Nephron (organoid): ENCODE results near the gene PRPF40A.

Source experiments
- H3K27ac Mint-ChIP-seq, 3 experiments: 2 replicates each; pipeline ENCODE4 v1.8.0; 2020; ENCODE audit warnings: mixed read lengths in 3 of 3, mild to moderate bottlenecking in 2 of 3, moderate library complexity in 1 of 3
- H3K27me3 Mint-ChIP-seq: 2 replicates; pipeline ENCODE4 v1.8.0; 2021; ENCODE audit warnings: low read depth, mild to moderate bottlenecking, moderate library complexity, mixed read lengths
- H3K36me3 Mint-ChIP-seq: 2 replicates; pipeline ENCODE4 v1.8.0; 2020; ENCODE audit warnings: low read depth, mixed read lengths
- H3K4me1 Mint-ChIP-seq: 2 replicates; pipeline ENCODE4 v1.8.0; 2020; ENCODE audit warnings: mixed read lengths
- H3K4me3 Mint-ChIP-seq, 3 experiments: 2 replicates each; pipeline ENCODE4 v1.8.0; 2020; ENCODE audit warnings: mild to moderate bottlenecking in 3 of 3, mixed read lengths in 3 of 3, moderate library complexity in 2 of 3
- H3K9me3 Mint-ChIP-seq: 2 replicates; pipeline ENCODE4 v1.8.0; 2020; ENCODE audit warnings: mixed read lengths
- TF ChIP-seq, protein P1 (sequence below), 3 experiments: fragments of 200-600 bp; sonication (generic); IDR thresholded peaks; one replicate each; pipeline ENCODE4 v1.5.0; 2021; ENCODE audit warnings: antibody characterized with exemption in 3 of 3; ENCODE audit not compliant: unreplicated experiment in 3 of 3

Gene PRPF40A

DNA sequence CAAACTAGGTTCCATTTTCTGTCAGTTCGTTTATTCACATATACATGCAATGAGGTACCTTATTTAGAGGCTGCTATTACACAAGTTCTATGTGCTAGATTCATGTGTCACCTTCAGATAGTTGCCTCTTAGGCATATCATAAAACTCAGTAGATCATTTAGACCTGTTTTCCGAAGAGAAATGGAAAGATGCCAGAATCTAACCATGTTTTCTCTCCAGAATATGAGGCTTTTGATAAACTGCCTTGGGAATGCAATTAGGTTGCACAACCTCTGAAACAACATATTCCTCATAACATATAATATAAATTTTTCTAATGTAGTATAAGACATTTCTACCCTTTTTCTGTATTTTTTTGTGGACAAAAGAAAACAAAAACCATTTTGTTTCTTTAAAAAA, 108.1 kb downstream of the PRPF40A start:
- H3K36me3 Mint-ChIP-seq = peaks cover 53% of the 10 kb centered on the region
- TF ChIP-seq, protein P1, sequence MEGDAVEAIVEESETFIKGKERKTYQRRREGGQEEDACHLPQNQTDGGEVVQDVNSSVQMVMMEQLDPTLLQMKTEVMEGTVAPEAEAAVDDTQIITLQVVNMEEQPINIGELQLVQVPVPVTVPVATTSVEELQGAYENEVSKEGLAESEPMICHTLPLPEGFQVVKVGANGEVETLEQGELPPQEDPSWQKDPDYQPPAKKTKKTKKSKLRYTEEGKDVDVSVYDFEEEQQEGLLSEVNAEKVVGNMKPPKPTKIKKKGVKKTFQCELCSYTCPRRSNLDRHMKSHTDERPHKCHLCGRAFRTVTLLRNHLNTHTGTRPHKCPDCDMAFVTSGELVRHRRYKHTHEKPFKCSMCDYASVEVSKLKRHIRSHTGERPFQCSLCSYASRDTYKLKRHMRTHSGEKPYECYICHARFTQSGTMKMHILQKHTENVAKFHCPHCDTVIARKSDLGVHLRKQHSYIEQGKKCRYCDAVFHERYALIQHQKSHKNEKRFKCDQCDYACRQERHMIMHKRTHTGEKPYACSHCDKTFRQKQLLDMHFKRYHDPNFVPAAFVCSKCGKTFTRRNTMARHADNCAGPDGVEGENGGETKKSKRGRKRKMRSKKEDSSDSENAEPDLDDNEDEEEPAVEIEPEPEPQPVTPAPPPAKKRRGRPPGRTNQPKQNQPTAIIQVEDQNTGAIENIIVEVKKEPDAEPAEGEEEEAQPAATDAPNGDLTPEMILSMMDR (IDR thresholded peaks at IDR 0.05; ENCODE audit: unreplicated experiment in 3 of 3) = no peak
- no peak overlapping the region for H3K4me3 Mint-ChIP-seq
- H3K4me1 Mint-ChIP-seq = peaks cover 18% of the 10 kb centered on the region
- H3K27me3 Mint-ChIP-seq = no peaks in the 10 kb centered on the region
- no peaks in the 10 kb centered on the region for H3K9me3 Mint-ChIP-seq
- peak overlapping the region in 1 of 3 experiments; percentile 10 for H3K27ac Mint-ChIP-seq

DNA sequence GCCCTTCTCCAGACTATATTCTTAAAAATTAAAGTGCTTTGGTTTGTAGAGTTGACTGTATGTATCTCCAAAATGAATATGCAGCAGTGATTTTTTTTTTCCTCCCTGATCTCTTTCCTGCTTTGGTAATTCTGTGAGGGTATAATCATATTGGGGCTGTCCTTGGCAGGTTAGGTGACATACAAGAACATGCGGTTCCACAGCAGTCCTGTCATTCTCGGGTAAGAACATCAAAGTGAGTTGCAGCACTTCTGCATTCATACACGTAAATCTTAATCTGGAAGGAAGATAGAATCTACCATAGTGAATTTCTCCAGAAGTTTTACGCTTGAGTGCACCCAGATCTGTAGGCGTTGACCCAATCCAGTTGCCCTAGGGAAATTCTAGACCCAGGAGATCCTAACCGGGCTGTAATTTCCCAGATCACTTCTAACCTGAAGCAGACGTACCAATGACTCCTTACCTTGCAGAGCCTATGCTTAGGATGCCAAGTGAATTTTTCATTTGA, 109.4 kb downstream of the PRPF40A start:
- TF ChIP-seq, protein P1 (IDR thresholded peaks at IDR 0.05; ENCODE audit: unreplicated experiment in 3 of 3) = no peak
- Mint-ChIP-seq H3K9me3 (no peaks in the 10 kb centered on the region), H3K4me1 (peaks cover 29% of the 10 kb centered on the region), H3K27ac (no peak overlapping the region), H3K27me3 (no peaks in the 10 kb centered on the region), H3K4me3 (no peak overlapping the region), H3K36me3 (peaks cover 40% of the 10 kb centered on the region)

DNA sequence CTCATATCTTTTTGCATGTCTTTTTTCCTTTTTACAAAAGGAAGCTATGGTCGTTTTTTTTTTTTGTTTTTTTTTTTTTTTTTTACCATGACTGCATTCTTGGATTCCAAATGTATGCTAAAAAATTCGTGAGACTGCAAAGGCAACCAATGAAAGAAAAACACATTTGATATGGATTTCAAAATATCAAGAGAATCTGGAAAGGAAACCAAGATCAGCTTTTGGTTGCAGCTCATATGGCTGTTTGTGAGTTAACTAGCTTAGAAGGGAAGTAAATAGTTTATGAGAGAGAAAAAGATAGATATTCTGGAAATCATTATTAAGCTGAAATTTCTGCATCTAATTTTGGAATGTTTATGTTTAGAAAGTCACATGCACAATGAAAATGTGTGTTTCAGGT, 110.3 kb downstream of the PRPF40A start:
- no peaks in the 10 kb centered on the region for H3K9me3 Mint-ChIP-seq
- H3K4me3 Mint-ChIP-seq = no peak overlapping the region
- TF ChIP-seq, protein P1 (IDR thresholded peaks at IDR 0.05; ENCODE audit: unreplicated experiment in 3 of 3) = no peak
- peaks cover 35% of the 10 kb centered on the region for H3K36me3 Mint-ChIP-seq
- no peaks in the 10 kb centered on the region for H3K27me3 Mint-ChIP-seq
- peaks cover 31% of the 10 kb centered on the region for H3K4me1 Mint-ChIP-seq
- peak overlapping the region in 1 of 3 experiments; percentile 25 for H3K27ac Mint-ChIP-seq

DNA sequence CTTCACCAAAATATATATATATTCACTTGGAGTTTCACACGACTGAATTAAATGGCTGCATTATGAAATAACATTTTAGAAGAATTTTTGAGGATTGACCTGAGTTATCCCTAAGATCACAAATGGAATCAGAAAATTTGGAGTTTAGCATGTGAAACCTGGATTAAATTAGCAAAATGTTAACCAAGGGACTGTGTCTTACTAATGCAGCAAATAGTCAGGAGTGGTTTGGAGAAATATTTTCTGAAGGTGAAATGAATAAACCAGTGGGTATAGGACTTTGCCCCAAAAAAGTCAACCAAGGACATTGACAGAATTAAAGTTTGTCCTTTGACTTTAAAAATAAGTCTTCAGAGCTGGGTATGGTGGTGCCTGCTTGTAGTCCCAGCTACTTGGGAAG, 111.2 kb downstream of the PRPF40A start:
- Mint-ChIP-seq H3K27ac (no peak overlapping the region), H3K27me3 (no peaks in the 10 kb centered on the region), H3K4me3 (no peak overlapping the region), H3K9me3 (no peaks in the 10 kb centered on the region), H3K4me1 (peaks cover 26% of the 10 kb centered on the region), H3K36me3 (peaks cover 29% of the 10 kb centered on the region)
- TF ChIP-seq, protein P1 (IDR thresholded peaks at IDR 0.05; ENCODE audit: unreplicated experiment in 3 of 3) = no peak

DNA sequence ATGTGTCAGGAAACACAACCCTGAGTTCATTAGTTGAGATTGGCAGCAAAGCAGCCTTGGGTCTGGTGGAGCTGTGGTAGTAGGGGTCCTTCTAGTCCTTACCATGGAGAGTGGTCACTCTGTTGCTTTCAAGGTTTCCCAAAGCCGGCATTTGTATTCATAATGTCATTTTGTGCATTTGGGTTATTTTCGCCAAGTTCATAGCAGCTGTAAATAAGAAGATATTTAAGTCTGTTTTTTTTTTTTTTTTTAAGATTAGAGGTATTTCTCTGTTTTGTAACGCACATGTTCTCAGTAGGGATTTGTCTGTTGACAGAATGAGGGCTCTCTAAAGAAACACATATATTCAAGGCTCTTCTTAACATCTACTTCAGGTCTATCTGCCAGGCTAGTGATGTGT, 114.1 kb downstream of the PRPF40A start:
- TF ChIP-seq, protein P1 (IDR thresholded peaks at IDR 0.05; ENCODE audit: unreplicated experiment in 3 of 3) = no peak
- no peak overlapping the region for H3K4me3 Mint-ChIP-seq
- H3K27me3 Mint-ChIP-seq = no peaks in the 10 kb centered on the region
- H3K9me3 Mint-ChIP-seq = no peaks in the 10 kb centered on the region
- peaks cover 25% of the 10 kb centered on the region for H3K36me3 Mint-ChIP-seq
- H3K4me1 Mint-ChIP-seq = peaks cover 31% of the 10 kb centered on the region
- H3K27ac Mint-ChIP-seq = peak overlapping the region; percentile 5 to 43 (median 26)

DNA sequence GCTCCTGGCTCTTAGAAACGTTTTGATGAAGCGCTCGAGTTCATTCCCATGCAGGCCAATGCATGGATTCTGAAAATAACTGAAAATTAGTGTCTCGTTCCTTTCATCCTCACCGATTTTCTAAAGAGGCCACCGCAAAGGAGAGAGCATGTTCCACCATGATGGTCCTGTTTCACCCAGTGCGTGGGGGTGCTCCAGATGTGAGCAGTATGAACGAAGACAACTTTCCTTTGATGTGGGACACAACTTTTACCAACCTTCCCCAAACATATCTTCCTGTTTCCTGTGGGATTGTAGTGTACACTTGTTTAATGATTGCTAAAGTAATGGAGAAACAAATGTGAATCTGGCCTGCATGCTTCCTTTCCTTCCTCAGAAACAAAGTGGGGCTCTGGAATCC, 114.5 kb downstream of the PRPF40A start:
- peaks cover 31% of the 10 kb centered on the region for H3K4me1 Mint-ChIP-seq
- no peak overlapping the region for H3K4me3 Mint-ChIP-seq
- TF ChIP-seq, protein P1 (IDR thresholded peaks at IDR 0.05; ENCODE audit: unreplicated experiment in 3 of 3) = no peak
- no peaks in the 10 kb centered on the region for H3K27me3 Mint-ChIP-seq
- H3K9me3 Mint-ChIP-seq = no peaks in the 10 kb centered on the region
- peak overlapping the region; percentile 5 to 43 (median 26) for H3K27ac Mint-ChIP-seq
- peaks cover 27% of the 10 kb centered on the region for H3K36me3 Mint-ChIP-seq
